Common myeloid progenitor, CD34-positive (primary cell): Measurements from ENCODE around the gene GPT2.

Experiments used
- CTCF ChIA-PET: fragments of 350-600 bp; sonication (Branson Sonifier 250); formaldehyde crosslinking; loops from one replicate; lab custom pipeline; 2021; ENCODE audit warnings: antibody characterized with exemption; lab: Charles Lee
- POLR2A ChIA-PET: fragments of 350-600 bp; sonication (Branson Sonifier 250); formaldehyde crosslinking; loops from one replicate; lab custom pipeline; 2021; ENCODE audit warnings: antibody characterized with exemption; lab: Charles Lee
- DNase-seq, 3 donors: peaks; one replicate each; pipeline versions ENCODE4 v3.0.0 to v3.0.0-alpha.2; 2013
- H3K27ac ChIP-seq, 2 experiments: 1 replicate in 1 of 2; 2 replicates in 1 of 2; pipeline ENCODE4 v1.7.0; 2013; ENCODE audit warnings: inconsistent platforms in 2 of 2, low read length in 2 of 2, mild to moderate bottlenecking in 2 of 2, low read depth in 1 of 2, moderate library complexity in 1 of 2; ENCODE audit not compliant: severe bottlenecking in 2 of 2, insufficient read depth in 1 of 2, poor library complexity in 1 of 2
- H3K27me3 ChIP-seq, 5 experiments: replicated peaks in 2 of 5; 1 replicate in 3 of 5; 2 replicates in 2 of 5; pipeline versions ENCODE4 v1.6.1 to v1.7.0; 2013; ENCODE audit warnings: low read length in 4 of 5, mild to moderate bottlenecking in 2 of 5, moderate library complexity in 2 of 5, inconsistent platforms in 1 of 5; ENCODE audit not compliant: insufficient read depth in 5 of 5, control insufficient read depth in 4 of 5
- H3K36me3 ChIP-seq, 4 experiments: 1 replicate in 2 of 4; 2 replicates in 2 of 4; pipeline versions ENCODE4 v1.6.1 to v1.7.0; 2013; ENCODE audit warnings: low read length in 3 of 4, control low read depth in 1 of 4, mild to moderate bottlenecking in 1 of 4; ENCODE audit not compliant: control insufficient read depth in 4 of 4, insufficient read depth in 4 of 4
- H3K4me1 ChIP-seq, 4 experiments: 1 replicate in 3 of 4; 2 replicates in 1 of 4; pipeline versions ENCODE4 v1.6.1 to v1.7.1; 2013; ENCODE audit warnings: low read length in 3 of 4, mild to moderate bottlenecking in 3 of 4, control low read depth in 1 of 4, inconsistent platforms in 1 of 4, moderate library complexity in 1 of 4; ENCODE audit not compliant: control insufficient read depth in 4 of 4, insufficient read depth in 4 of 4; ENCODE audit errors: control extremely low read depth in 1 of 4
- H3K4me3 ChIP-seq, 7 experiments: 1 replicate in 4 of 7; 2 replicates in 3 of 7; pipeline versions ENCODE4 v1.5.1 to v1.7.0; 2013; ENCODE audit warnings: mild to moderate bottlenecking in 7 of 7, low read length in 6 of 7, moderate library complexity in 6 of 7, inconsistent platforms in 2 of 7, low read depth in 2 of 7, control low read depth in 1 of 7; ENCODE audit not compliant: insufficient read depth in 4 of 7, control insufficient read depth in 1 of 7; ENCODE audit errors: extremely low read depth in 1 of 7
- H3K9me3 ChIP-seq, 5 experiments: 1 replicate in 4 of 5; 2 replicates in 1 of 5; pipeline versions ENCODE4 v1.6.1 to v1.7.1; 2013; ENCODE audit warnings: low read length in 4 of 5, mild to moderate bottlenecking in 2 of 5, inconsistent platforms in 1 of 5, low read depth in 1 of 5, moderate library complexity in 1 of 5; ENCODE audit not compliant: control insufficient read depth in 4 of 5, insufficient read depth in 2 of 5; ENCODE audit errors: control extremely low read depth in 1 of 5
- WGBS: methylation state at CpG from one replicate; pipeline ENCODE4 v1.1.5; 2013; ENCODE audit not compliant: insufficient coverage; 5-methylcytosine and 5-hydroxymethylcytosine counted together

Gene GPT2

DNA sequence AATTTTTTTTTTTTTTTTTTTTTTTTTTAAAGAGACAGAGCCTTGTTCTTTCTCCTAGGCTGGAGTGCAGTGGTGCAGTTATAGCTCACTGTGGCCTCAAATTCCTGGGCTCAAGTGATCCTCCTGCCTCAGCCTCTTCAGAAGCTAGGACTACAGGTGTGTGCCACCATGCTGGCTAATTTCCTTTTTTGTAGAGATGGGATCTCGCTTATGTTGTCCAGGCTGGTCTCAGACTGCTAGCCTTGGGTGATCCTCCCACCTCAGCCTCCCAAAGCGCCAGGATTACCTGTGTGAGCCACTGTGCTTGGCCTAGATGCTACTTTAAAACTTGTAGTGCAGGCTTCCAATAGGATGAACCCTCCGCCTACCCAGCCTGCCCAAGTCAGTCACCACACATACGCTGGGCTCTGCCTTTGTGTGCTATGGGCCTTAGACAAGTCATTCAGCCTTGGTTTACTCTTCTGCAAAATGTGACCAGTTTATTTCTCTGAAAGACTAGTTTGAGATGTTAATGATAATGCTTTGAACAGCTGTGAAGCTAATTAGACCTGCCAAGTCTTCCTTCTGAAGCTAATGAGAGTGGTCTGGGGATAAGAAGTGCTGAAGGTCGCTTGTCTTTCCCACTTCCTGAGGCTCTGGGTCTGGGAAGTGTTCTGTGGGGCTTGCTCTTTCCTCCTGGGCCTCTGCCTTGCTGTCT, 5.2 kb downstream of the GPT2 start:
- Histone ChIP-seq H3K4me1 (peaks cover 0 to 34% (median 9%) of the 10 kb centered on the region in 4 experiments), H3K36me3 (peaks cover 0 to 55% (median 1%) of the 10 kb centered on the region in 4 experiments), H3K27ac (no peak overlapping the region), H3K27me3 (peaks cover 0 to 2% (median 0%) of the 10 kb centered on the region in 5 experiments), H3K4me3 (no peak overlapping the region), H3K9me3 (no peaks in the 10 kb centered on the region)
- WGBS = 95% methylated on average over 5 of the region's 5 CpGs
- POLR2A ChIA-PET = interaction anchor here (0.6 kb wide), 1 partner anchor 198 kb away, joined by 4 read pairs; no protein-coding TSS in a partner anchor
- CTCF ChIA-PET = interaction anchor here (1.5 to 1.6 kb wide), 2 partner anchors 17 to 35 kb away, joined by 3 to 8 read pairs; no protein-coding TSS in a partner anchor
- DNase-seq = no peak

DNA sequence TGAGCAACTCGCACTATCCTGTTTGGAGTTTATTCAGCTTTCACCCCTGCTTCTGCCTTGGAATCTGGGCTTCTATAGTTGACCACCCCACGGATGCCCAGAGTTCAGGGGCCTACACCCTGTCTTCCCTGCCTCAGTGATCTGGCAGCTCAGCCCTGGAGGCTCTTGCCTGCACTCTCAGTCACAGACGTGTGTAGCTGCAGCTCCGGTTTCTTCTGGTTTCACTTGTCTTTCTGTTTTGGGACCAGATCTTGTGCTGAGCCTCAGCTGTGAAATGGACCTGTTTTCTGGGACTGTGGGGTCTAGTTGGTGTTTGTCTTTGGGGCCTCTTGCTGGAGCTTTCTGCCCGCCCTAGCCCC, 5.8 kb downstream of the GPT2 start:
- 97% methylated on average over 2 of the region's 5 CpGs for WGBS
- Histone ChIP-seq H3K27ac (no peak overlapping the region), H3K4me1 (peaks cover 0 to 33% (median 4%) of the 10 kb centered on the region in 4 experiments), H3K27me3 (peaks cover 0 to 2% (median 0%) of the 10 kb centered on the region in 5 experiments), H3K36me3 (peaks cover 0 to 57% (median 1%) of the 10 kb centered on the region in 4 experiments), H3K4me3 (no peak overlapping the region), H3K9me3 (no peaks in the 10 kb centered on the region)
- POLR2A ChIA-PET = no interaction called here
- CTCF ChIA-PET = interaction anchor here (1.5 to 1.6 kb wide), 2 partner anchors 17 to 36 kb away, joined by 3 to 8 read pairs; no protein-coding TSS in a partner anchor
- no peak for DNase-seq

- H3K4me1 ChIP-seq = peaks cover 0 to 15% (median 0%) of the 10 kb centered on the region in 4 experiments
- 100% methylated on average over 1 of the region's 1 CpG for WGBS
- CTCF ChIA-PET = interaction anchor here (1.0 kb wide), 1 partner anchor 16 kb away, joined by 3 read pairs; no protein-coding TSS in a partner anchor
These were observed 7.7 kb downstream of the GPT2 start for GRCh38 chr16:46891910-46892309.

DNA sequence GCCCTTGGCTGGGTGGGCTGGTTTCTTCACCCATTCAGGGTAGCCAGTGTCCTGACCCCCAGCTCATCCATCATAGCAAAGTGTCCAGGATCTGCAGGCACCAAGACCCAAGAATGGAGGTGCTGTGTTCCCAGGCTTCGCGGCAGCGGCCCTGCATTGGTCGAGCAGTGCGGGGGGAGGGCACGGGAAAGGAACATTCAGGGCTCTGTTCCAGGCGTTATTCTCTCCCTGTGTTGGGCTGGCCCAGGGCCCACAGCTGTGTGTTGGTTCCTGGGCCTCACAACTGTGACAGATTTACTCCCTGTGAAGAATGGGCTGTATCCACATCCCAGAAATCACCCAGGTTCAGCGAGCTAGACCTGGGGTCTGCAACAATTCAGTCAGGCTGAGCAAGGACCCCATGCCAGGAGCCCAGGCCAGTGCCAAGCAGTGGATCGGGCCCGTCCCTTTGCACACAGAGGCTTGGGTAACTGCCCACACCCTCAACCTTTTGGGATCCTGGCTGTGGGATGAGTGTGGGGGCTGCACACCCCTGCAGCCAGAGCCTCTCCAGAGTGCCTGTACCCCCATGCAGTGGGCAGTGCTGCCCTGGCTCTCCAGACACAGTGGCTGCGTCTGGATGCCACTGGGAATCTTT, 10.0 kb downstream of the GPT2 start:
- ChIA-PET CTCF (interaction anchor here (0.5 to 0.9 kb wide), 2 partner anchors 11 to 34 kb away, joined by 3 to 4 read pairs; no protein-coding TSS in a partner anchor), POLR2A (no interaction called here)
- no peaks in the 10 kb centered on the region for H3K27me3 ChIP-seq
- peaks cover 0 to 6% (median 0%) of the 10 kb centered on the region in 4 experiments for H3K4me1 ChIP-seq
- H3K27ac ChIP-seq = no peak overlapping the region
- WGBS = over 99% methylated on average over 9 of the region's 11 CpGs
- H3K9me3 ChIP-seq = no peaks in the 10 kb centered on the region
- no peak for DNase-seq
- no peak overlapping the region for H3K4me3 ChIP-seq
- peaks cover 0 to 56% (median under 1%) of the 10 kb centered on the region in 4 experiments for H3K36me3 ChIP-seq

More at GRCh38 chr16:46891910-46892309, 7.7 kb downstream of the GPT2 start:
- Histone ChIP-seq H3K4me3 (no peak overlapping the region), H3K9me3 (no peaks in the 10 kb centered on the region), H3K36me3 (peaks cover 0 to 56% (median 1%) of the 10 kb centered on the region in 4 experiments), H3K27me3 (no peaks in the 10 kb centered on the region), H3K27ac (no peak overlapping the region)
- POLR2A ChIA-PET = no interaction called here
- DNase-seq = no peak

GRCh38 chr16:46895399-46896313, 11.5 kb downstream of the GPT2 start:
- Histone ChIP-seq H3K27ac (no peak overlapping the region), H3K27me3 (no peaks in the 10 kb centered on the region), H3K36me3 (peaks cover 0 to 58% (median 6%) of the 10 kb centered on the region in 4 experiments), H3K4me3 (no peak overlapping the region), H3K4me1 (peaks cover 0 to 6% (median 0%) of the 10 kb centered on the region in 4 experiments), H3K9me3 (no peaks in the 10 kb centered on the region)
- ChIA-PET CTCF (interaction anchor here (1.5 to 1.6 kb wide), 2 partner anchors 10 to 34 kb away, joined by 3 to 5 read pairs; no protein-coding TSS in a partner anchor), POLR2A (no interaction called here)
- WGBS = 96% methylated on average over 7 of the region's 9 CpGs
- DNase-seq = no peak

DNA sequence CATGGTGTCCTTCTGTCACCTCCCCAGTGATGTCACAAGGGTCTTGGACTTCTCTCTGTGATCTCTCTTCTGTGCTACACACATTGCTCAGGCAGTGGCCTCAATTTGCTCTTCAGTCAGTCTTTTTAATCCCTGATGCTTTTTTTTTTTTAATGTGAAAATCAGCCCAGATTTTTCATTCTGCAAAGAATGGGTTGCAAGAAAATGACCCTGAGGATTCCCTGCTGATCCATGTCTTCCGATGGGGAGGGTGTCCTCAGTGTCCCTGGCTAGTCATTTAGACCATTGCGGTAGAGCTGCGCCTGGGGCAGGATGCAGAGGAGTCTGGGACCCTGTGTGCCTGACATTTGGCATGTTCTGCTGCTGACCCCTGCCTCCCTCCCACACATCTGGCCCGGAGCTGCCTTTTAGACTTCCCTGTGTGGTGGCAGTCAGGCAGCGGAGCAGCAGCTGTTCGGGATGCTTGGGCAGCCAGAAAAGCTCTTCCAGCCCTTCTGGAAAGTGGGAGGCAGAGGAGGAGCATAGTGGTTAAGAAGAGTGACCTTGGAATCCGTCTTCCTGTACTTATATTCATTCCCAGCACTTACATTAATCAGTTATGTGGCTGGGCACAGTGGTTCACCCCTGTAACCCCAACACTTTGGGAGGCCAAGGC, 12.3 kb downstream of the GPT2 start:
- Histone ChIP-seq H3K27ac (no peak overlapping the region), H3K36me3 (peaks cover 0 to 66% (median 7%) of the 10 kb centered on the region in 4 experiments), H3K9me3 (no peaks in the 10 kb centered on the region), H3K4me3 (no peak overlapping the region), H3K4me1 (peaks cover 0 to 6% (median 0%) of the 10 kb centered on the region in 4 experiments), H3K27me3 (no peaks in the 10 kb centered on the region)
- CTCF ChIA-PET = interaction anchor here (1.5 to 1.6 kb wide), 2 partner anchors 10 to 34 kb away, joined by 3 to 5 read pairs; no protein-coding TSS in a partner anchor
- 97% methylated on average over 4 of the region's 7 CpGs for WGBS
- DNase-seq = no peak
- POLR2A ChIA-PET = no interaction called here
